ENCODE data around the gene NPHP4.
A peak's percentile ranks its signal among the peaks of the same experiment; 100 is the strongest.
"Not testable (repeated sequence)": the region's sequence is repeated elsewhere in the genome, so short reads cannot be mapped to it uniquely, and the experiment has no call there.

Gene NPHP4

GRCh38 chr1:6022193-6022592, 30.0 kb upstream of the NPHP4 start:
- DNase-seq, result no peak

GRCh38 chr1:6019166-6019845, 27.1 kb upstream of the NPHP4 start:
- DNase-seq, result no peak

- not testable (repeated sequence) for DNase-seq
Measured at GRCh38 chr1:6017654-6018053, 25.4 kb upstream of the NPHP4 start.

- DNase-seq, result peak; percentile 79
Measured at GRCh38 chr1:6016191-6016865, 24.1 kb upstream of the NPHP4 start.

GRCh38 chr1:6014130-6014999, 22.1 kb upstream of the NPHP4 start:
- DNase-seq, result no peak

GRCh38 chr1:6013491-6013890, 21.3 kb upstream of the NPHP4 start:
- DNase-seq, result no peak

- no peak for DNase-seq
Measured at GRCh38 chr1:6012529-6013318, 20.5 kb upstream of the NPHP4 start.

- DNase-seq, result no peak
Measured at GRCh38 chr1:6011946-6012258, 19.7 kb upstream of the NPHP4 start.

GRCh38 chr1:6011161-6011945, 19.1 kb upstream of the NPHP4 start:
- no peak for DNase-seq

- DNase-seq, result no peak
Measured at GRCh38 chr1:6010554-6010953, 18.3 kb upstream of the NPHP4 start.

GRCh38 chr1:6009120-6010040, 17.2 kb upstream of the NPHP4 start:
- DNase-seq, result peak; percentile 89

- no peak for DNase-seq
Measured at GRCh38 chr1:6008696-6009095, 16.5 kb upstream of the NPHP4 start.

GRCh38 chr1:6008084-6008415, 15.8 kb upstream of the NPHP4 start:
- DNase-seq, result no peak

GRCh38 chr1:6007318-6008083, 15.3 kb upstream of the NPHP4 start:
- peak; percentile 91 for DNase-seq

GRCh38 chr1:6006882-6007281, 14.7 kb upstream of the NPHP4 start:
- DNase-seq, result no peak

- no peak for DNase-seq
Measured at GRCh38 chr1:6005276-6005917, 13.2 kb upstream of the NPHP4 start.

- no peak for DNase-seq
Measured at GRCh38 chr1:6004412-6005123, 12.3 kb upstream of the NPHP4 start.

GRCh38 chr1:6003568-6004411, 11.6 kb upstream of the NPHP4 start:
- no peak for DNase-seq
